Dermis microvascular lymphatic vessel endothelial cell (primary cell): ENCODE measurements around the gene ZNF581. TPM values are rescaled to one million over a fixed set of nuclear protein-coding genes. Genes with fewer than 3 reads are reported as not detected.
A peak's percentile ranks its signal among the peaks of the same experiment; 100 is the strongest.

Experiments
- DNase-seq, 2 donors: peaks; one replicate each; pipeline versions ENCODE4 v3.0.0 to v3.0.0-alpha.2; 2010; ENCODE audit warnings: low read depth in 2 of 2
- total RNA-seq: library from RNA; depleted of rRNA; stranded (reverse); fragments of >200 nt; gene quantifications from 2 replicates; pipeline ENCODE4 v1.2.1, GENCODE V29; 2014

ZNF581 gene
- total RNA-seq, 1 donor from 2014 or later, result 20.0 TPM

DNA sequence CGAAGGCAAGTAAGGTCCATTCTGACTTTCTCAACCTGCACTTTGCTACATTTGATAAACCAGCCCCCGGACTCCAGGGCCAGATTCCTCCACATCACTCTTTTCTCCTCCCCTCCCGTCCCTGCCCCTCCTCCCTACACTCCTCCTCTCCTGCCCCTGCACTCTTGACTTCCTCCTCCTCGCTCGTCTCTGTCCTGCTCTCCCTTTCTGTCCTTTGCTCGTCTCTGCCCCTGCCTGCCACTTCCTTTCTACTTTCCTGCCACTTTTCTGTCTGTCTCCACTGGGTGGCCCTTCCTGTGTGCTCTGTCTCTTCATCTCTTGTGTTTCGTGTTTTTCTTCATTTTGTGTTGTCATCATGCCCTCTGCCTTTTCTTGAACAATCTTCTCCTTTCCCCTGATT, 18.4 kb downstream of the ZNF581 start:
- no peak for DNase-seq

DNA sequence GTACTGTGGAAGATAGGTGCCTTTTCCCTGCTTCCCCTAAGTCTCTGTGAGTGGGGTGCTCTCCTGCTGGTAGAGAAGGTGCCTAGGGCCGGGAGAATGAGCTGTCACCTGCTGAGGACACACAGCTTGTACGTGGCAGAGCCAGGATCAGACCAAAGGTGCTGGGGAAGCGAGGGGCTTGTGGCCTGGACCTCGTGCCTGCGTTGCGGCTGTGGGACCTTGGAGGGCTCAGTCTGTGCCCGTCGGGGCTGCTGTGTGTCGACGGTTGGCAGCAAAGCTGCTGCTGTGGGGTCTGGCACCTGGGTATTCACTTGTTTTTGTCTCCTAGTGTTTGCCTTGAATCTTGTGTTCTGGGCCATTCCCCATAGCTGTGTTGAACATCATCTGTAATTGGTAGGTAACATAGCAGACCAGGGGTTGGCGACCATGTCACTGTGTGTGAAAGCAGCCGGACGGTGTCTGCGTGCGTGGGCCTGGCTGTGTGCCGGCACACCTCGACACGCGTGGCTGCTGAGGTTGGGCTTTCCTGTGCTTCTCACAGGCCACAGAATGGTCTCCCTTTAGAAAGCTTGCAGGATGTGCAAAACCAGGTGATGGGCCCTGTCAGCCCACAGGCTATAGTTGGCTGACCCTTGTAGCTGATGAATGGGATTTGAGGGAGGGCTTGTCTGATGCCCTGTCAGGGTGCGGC, 20.5 kb downstream of the ZNF581 start:
- DNase-seq, result no peak

DNA sequence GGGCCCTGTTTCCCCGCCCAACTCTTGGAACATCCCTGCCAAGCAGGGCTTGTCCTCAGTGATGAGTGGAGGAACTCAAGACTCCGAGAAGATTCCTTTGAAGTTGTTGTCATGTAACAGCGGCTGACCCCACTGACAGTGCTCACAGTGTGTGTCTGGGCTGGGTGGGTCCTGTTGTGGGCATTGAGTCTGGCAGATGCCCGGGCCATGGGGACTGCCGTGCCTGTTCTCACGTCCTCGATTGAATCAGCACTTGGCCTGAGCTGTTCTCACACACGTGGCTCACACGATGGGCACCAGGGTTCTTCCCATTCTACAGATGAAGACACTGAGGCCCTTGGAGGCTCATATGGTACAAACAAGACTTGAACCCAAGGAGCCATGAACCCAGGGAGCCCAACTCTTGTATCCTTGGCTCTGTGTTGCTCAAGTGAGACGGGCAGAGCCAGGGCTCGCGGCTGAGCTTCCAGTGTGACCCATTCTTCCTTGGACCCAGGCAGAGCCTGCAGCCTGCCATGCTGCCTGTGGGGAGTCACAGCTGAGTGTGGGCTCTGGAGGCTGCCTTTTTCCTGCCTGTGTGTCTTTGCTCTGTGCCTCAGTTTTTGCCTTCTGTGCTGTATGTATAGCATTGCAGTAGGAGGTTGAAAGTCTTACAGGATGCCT, 23.0 kb downstream of the ZNF581 start:
- DNase-seq, result no peak

DNA sequence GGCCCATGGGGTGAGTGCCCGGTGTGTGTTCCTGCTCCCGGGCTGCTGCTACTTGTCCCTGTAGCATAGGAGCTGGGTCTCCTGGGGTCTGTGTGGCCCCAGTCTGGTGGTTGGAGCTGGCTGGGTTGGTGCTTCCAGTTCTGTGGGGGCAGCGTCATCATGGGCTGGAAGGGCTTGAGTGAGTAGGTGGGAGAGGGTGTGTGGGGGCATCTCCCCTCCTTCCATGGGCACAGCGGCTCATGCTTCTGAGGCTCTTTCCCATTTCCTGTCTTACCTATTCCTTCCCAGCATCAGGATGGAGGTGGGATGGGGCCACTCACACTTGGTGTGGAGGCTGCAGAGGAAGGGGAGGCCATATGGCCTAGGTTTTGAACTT, 23.5 kb downstream of the ZNF581 start:
- DNase-seq, result no peak

DNA sequence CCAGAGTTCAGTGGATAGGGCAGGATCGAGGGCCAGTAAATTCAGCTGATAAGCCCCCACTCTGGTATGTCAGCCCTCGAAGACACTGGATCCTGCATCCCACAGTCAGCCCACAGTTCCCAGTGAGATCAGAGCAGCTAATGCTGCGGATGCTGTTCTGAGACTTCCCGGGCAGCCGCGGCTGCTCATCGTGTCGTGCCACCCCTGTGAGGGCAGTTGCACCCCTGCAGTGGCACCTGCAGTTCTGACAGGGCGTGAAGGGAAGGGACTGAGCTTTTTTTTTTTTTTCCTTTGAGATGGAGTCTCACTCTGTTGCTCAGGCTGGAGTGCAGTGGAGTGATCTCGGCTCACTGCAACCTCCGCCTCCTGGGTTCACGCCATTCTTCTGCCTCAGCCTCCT, 24.1 kb downstream of the ZNF581 start:
- DNase-seq, result no peak

DNA sequence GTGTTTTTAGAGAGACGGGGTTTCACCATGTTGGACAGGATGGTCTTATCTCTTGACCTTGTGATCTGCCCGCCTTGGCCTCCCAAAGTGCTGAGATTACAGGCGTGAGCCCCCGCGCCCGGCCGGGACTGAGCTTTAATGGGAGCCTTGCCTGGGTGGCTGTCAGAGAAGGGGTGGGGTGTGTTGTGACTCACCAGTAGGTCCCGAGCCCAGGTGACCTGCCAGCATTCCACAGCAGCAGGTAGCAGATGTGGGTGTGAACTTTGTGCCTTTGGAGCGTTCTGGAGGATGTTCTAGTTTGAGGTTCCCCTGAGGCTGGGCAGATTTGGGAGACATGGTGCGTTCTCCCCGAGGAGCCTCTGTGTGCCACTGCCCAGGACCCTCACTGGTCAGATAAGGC, 24.5 kb downstream of the ZNF581 start:
- DNase-seq, result no peak

DNA sequence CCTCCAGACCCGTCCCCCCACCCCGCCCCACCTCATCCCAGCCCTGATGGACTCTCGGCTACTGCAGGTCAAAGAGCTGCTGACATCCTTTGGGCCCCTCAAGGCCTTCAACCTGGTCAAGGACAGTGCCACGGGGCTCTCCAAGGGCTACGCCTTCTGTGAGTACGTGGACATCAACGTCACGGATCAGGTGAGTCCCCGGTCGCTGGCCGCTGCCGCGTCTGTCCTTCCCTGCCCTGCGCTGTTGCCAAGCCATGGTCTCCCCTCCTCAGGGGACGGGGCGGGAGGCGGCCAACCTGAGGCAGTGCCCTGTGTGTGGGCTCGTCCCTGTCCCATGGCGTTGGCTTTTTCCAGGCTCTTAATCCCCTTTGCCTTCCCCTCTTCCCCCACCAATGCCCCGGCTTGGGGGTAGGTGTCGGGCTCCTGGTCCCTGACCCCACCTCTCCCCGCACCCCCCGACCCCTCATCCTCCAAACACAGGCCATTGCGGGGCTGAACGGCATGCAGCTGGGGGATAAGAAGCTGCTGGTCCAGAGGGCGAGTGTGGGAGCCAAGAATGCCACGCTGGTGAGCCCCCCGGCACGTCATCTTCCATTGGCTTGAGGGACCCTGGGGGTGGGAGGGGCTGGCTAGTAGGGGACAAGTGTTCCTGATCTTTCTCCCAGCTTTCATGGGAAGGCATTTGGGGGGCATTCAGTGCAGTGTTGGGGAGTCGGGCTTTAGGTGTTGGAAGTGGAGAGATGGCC, 25.3 kb downstream of the ZNF581 start:
- no peak for DNase-seq

DNA sequence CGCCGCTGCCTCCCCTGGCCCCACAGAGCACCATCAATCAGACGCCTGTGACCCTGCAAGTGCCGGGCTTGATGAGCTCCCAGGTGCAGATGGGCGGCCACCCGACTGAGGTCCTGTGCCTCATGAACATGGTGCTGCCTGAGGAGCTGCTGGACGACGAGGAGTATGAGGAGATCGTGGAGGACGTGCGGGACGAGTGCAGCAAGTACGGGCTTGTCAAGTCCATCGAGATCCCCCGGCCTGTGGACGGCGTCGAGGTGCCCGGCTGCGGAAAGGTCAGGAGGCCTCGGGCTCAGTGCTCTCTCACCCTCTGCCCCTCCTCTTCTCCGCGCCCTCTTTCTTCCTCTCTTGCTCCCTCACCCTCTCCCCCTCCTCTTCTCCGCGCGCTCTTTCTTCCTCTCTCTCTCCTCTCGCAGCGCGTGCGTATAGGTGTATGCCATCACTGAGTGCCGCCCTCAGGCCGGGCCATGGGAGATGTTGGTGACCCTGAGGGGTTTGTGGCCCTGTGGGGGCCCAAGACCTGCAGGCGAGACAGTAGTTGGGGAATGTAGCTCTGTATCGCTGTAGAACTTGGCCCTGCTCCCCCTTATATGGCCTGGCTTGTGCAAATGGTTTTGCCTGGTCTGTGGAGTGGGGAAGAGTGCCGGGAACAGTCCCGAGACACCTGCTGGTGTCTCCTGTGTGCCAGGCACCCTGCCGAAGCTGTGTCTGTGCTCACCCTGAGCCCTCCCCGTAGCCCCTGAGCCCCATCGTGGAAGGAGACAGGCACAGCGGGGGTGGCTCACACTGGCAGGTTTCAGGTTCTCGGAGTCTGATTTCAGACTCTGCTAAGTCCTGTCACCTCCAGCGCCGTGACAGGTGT, 26.2 kb downstream of the ZNF581 start:
- no peak for DNase-seq

DNA sequence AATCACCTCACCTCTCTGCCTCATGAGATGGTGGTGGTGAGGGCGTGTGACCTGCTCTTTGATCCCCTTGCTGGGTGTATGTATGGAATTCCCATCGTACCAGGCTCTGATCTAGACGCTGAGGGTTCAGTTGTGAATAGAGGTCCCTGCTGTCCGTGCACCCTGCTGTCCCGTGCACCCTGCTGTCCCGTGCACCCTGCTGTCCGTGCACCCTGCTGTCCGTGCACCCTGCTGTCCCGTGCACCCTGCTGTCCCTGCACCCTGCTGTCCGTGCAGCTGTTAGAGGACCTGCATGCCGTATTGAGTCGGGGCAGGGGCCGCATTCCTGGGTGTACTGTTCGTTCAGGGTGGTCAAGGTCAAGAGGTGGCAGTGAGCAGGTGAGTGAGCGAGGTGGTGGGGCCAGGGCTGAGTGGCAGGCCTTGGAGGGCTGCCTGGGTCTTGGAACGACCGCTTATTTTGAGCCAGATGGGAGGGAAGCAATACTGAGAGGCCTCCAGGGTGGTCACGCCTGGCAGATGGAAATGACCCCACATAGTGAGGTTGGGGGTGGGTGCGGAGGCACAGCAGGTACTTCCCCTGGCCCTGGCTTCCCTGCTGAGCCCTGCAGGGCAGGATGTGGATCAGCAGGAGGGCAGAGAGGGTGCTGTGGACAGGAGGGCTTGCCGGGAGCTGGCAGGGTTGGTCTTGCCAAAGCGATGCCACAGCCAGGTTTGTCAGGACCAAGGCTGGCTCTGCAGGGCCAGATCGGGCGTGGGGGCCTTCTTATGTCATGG, 27.0 kb downstream of the ZNF581 start:
- DNase-seq, result peak in 1 of 2 donors; percentile 41

DNA sequence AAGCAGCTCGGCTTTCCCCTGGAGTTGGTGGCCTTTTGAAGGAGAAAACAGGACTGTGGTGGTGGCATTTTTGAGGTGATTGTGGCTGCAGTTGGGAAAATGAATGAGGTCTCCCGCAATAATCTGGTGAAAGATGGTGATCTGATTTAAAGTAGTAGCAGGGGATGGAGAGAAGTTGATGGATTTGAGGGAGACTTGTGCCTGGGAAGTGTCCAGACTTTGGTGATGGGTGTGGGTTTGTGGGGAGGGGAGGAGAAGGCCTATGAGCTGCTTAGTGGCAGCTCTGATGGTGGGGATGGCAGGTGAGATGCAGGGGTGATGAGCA, 27.6 kb downstream of the ZNF581 start:
- DNase-seq, result no peak

DNA sequence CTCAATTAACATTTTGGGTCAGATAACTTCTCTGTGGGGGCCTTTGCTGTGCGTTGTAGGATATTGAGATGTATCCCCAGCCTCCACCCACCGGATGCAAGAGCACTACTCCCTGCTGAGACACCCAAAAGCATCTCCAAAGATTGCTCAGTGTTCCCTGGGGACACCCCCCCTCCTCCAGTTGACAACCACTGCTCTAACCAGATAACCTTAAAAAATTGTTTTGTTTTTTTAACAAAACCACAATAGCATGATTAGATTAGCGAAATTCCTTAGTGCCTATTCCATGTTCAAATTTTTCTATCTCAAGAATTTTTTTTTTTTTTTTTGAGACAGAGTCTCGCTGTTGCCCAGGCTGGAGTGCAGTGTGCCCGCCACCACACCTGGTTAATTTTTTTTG, 29.0 kb downstream of the ZNF581 start:
- DNase-seq, result no peak

DNA sequence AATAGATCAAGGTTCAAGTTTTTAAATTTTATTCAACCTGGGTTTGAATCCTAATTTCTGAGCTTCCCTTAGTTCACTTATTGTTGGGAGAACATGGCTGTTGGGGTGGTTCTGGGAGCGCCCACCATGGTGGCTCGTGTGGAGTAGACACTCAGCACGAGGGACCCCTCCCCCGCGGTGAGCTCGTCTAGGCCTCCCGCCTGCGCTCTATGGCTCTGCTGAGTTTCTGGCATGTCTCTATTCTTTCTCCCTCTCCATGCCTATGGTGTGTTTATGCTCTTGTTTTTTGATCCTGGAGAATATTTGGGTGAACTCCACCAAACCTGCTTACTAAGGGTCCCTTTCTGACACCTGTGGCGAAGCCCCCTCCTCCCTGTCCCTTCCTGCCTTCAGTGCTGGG, 30.0 kb downstream of the ZNF581 start:
- no peak for DNase-seq

DNA sequence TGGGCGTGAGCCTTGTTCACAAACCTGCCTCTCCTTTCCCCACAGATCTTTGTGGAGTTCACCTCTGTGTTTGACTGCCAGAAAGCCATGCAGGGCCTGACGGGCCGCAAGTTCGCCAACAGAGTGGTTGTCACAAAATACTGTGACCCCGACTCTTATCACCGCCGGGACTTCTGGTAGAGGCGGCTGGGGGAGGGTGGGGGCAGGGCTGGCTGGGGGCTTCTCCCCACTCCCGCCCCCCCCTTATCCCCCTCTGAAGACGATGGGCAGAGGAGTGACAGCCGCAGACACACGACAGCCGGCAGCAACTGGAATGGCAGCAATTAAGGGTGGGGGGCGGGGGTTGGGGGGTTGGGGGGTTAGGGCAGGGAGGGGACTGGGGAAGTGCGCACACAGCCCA, 30.4 kb downstream of the ZNF581 start:
- DNase-seq, result no peak

DNA sequence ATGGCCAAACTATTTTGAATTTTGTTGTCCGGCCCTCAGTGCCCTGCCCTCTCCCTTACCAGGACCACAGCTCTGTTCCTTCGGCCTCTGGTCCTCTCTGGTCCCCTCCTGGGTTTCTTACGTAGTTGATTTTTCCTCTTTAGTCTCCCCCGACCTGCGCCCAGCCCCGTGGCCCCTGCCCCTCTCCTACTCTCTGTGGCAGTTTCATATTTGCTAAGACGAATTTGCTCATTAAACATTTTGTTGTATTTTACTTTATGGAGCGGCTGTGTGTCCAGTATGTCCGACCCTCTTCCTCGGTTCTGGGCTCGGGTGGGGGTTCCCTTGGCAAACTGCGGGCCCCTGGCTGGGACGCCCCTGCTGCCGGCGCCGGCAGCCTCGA, 31.0 kb downstream of the ZNF581 start:
- no peak for DNase-seq

DNA sequence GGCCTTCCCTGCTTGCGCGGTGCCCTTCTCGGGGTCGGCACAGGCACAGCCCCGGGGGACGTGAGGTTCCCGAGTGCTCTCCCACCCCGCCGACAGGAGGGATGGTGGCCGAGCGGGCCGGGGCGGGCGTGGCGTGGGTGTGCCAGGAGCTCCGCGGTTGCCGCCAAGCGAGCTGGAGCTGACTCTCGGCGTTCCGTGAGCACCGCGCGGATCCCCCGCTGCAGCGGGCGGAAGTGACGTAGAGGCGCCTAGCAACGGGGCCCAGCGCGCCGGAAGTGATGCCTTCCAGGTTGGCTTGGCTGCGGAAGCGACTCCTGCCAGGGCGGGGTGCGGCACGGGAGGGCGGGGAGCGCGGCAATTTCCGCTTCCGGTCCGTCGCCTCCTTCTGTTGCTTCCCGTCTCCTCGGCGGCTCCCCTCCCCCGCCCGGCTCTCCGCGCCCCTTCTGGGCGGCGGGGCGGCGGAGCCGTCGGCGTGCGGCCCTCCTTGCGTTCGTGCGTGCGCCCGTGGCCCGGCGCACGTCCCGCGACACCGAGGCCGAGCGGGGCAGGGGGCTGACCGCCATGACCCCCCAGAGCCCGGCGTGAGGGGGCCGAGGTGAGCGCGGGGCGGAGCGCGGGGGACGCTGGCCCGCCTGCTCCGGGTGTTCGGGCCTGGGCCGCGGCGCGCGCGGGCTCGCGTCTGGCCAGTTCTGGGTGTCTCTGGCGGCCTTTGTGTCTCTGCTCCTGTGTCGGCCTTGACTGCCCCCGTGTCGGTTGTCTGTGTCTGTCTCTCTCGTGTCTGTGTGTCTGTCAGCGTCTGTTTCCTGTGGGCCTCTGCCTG, 31.6 kb downstream of the ZNF581 start, which contains the start of gene EPN1:
Gene EPN1 (plus strand): TSS at position 386 of the 820 bp plus-strand sequence. CDS start 3,402 bp downstream, outside the sequence.
- peak; percentile 85 to 96 for DNase-seq

DNA sequence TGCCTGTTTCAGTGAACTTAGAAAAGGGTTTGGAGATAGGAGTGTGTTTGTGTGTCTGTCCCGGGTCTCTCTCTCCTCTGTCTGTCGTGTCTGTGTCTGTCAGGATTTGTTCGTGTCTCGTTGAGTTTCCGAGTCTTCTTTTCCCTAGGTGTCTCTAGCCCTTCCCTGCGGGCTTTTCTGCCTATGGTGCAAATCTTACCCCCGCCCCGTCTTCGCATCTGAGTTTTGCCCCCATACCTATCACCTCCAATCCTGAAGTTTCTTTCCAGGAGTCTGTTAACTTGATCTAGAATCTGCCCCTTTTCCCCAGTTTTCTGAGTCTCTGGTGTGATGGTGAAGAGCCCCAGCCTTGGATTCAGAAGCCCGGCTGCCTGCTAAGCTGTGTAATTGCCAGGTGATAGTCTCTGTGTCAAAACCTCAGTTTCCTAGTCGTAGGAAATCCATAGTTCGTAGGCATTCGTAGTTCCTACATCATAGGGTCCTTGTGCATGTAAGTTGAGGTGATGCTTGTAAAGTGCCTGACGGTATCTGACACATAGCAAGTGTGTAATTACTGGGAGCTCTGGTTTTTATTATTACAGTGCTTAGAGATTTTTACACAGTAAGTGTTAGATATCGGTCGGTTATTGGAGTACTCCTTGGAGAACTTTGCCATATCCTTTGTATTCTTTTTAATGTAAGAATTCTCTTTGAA, 32.4 kb downstream of the ZNF581 start:
- peak in 1 of 2 donors; percentile 16 for DNase-seq

DNA sequence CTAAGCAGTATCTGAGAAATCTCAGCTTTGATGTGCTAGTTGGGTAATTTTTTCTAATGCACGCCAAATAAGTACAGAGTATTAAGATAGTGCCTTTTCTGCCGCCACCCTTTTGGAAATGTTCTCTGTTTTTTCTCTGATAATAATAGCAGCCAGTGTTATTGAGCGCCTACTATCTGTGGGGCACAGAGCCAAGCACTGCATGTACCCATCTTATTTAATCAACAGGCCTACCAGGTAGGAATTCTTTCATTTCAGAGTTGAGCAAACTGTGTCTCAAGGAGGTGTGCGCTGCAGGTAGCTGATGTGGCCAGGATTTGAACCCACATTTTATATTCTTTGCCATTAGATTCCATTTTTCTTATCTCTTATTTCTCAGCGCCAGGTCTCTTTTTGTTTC, 32.9 kb downstream of the ZNF581 start:
- peak in 1 of 2 donors; percentile 46 for DNase-seq

DNA sequence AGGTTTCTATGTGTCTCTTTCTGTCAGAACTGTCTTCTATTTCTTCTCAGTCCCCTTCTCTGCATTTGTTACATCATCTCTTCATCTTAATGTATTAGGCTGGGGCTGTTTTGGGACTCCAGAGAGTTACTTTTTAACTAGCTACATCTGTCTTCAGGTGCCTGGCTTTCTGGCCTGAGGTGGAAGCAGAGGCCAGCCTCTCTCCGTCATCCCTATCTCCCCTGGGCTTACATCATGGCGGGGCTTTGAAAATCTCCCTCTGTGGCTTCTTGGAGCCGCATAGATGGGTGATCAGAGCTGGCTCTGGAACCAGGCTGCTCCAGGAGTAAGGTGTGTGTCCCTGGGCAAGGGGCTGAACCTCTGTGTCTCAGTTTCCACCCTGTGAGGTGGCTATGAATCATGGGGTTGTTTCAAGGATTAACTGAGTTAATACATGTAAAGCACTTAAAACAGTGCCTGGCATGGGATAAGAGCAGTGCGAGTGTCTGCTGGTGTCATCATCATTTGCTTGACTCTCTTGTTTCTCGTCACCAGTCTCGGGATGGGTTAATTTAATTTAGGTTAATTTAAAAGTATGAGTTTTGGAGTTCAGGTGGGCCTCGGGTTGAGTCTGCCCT, 33.5 kb downstream of the ZNF581 start:
- no peak for DNase-seq

DNA sequence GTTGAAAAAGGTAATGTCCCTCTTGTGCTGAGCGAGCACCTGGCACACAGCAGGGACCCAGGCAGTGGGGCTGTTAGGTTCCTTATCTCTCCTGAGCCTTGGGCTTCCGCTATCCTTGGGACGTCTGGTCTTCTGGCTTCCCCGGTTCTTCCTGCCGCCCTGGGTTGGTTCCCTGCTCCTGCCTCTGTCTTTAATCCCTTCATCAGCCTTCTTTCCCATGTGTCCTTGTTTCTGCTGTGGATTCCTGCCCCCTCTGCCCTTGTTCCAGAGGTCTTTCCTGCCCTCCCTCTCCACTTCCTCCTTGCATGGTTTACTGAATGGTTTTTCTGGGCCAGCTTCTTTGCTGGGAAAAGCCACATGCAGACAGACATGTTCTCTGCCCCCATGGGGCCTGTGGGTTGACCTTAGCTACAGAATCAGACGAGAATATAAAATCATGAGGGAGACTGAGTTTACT, 34.2 kb downstream of the ZNF581 start:
- peak; percentile 63 to 72 for DNase-seq
